Panc1 (cell line): ENCODE measurements around the gene IQSEC1. TPM values are rescaled to one million over a fixed set of nuclear protein-coding genes. Genes with fewer than 3 reads are reported as not detected.

ENCODE experiments used
- ATAC-seq: fragments of 200-7000 bp; cut with Tn5 transposase; 2 replicates; pipeline ENCODE4 v1.9.1; 2020; ENCODE audit warnings: mild to moderate bottlenecking, moderate library complexity
- BruUV-seq: library from RNA; stranded (reverse); fragments of 400-500 nt; replicated peaks from 2 replicates; lab custom pipeline; 2021; lab: Mats Ljungman, UMichigan
- CTCF ChIA-PET: fragments of 300-600 bp; sonication (Branson Sonifier 250); formaldehyde crosslinking; loops from one replicate; lab custom pipeline; 2022; ENCODE audit warnings: antibody characterized with exemption; lab: Charles Lee
- POLR2A ChIA-PET: fragments of 300-600 bp; sonication (Branson Sonifier 250); formaldehyde crosslinking; loops from one replicate; lab custom pipeline; 2022; ENCODE audit warnings: antibody characterized with exemption; lab: Charles Lee
- DNase-seq: peaks from one replicate; pipeline ENCODE4 v3.0.0-alpha.2; 2010; ENCODE audit warnings: low read depth, low spot score
- H3K27ac ChIP-seq: 2 replicates; pipeline ENCODE4 v1.5.1; 2011; ENCODE audit warnings: mild to moderate bottlenecking, low read length, inconsistent platforms
- H3K27me3 ChIP-seq: fragments of 200-500 bp; sonication (Bioruptor generic); 2 replicates; pipeline ENCODE4 v1.6.0; 2014; ENCODE audit warnings: low read length, inconsistent platforms; ENCODE audit not compliant: control insufficient read depth, insufficient read depth
- H3K36me3 ChIP-seq: fragments of 200-500 bp; sonication (Bioruptor generic); 2 replicates; pipeline ENCODE4 v1.5.1; 2014; ENCODE audit warnings: inconsistent platforms, mild to moderate bottlenecking, low read length, moderate library complexity; ENCODE audit not compliant: control insufficient read depth, insufficient read depth
- H3K4me1 ChIP-seq: 2 replicates; pipeline ENCODE4 v1.5.1; 2011; ENCODE audit warnings: inconsistent platforms, mild to moderate bottlenecking, low read length, moderate library complexity; ENCODE audit not compliant: control insufficient read depth, insufficient read depth
- H3K4me3 ChIP-seq, 2 experiments: 2 replicates each; pipeline ENCODE4 v1.5.1; 2011 to 2012; ENCODE audit warnings: low read depth in 2 of 2, low read length in 2 of 2, mild to moderate bottlenecking in 2 of 2, inconsistent platforms in 1 of 2, moderate library complexity in 1 of 2
- H3K9me3 ChIP-seq: fragments of 200-500 bp; sonication (Bioruptor generic); 2 replicates; pipeline ENCODE4 v1.5.1; 2014; ENCODE audit warnings: low read depth, mild to moderate bottlenecking, inconsistent platforms, low read length, moderate library complexity; ENCODE audit not compliant: control insufficient read depth, insufficient read depth
- POLR2AphosphoS5 ChIP-seq: IDR thresholded peaks from 2 replicates; pipeline ENCODE4 v1.6.1; 2012; ENCODE audit warnings: mild to moderate bottlenecking, low read depth, low read length, moderate library complexity
- SIN3A ChIP-seq: IDR thresholded peaks from 2 replicates; pipeline ENCODE4 v1.6.1; 2012; ENCODE audit warnings: low read depth, mild to moderate bottlenecking, low read length, moderate library complexity, borderline replicate concordance; ENCODE audit not compliant: insufficient read depth
- TCF7L2 ChIP-seq: IDR thresholded peaks from 2 replicates; pipeline ENCODE4 v1.6.1; 2011; ENCODE audit warnings: mild to moderate bottlenecking, low read depth, low read length, inconsistent platforms
- in situ Hi-C: cut with HindIII; loops from 2 replicates; pipeline ENCODE4 v1.10.0; 2016; ENCODE audit warnings: low sequenced_read_pairs, low pct_unique_long_range_greater_than_20kb
- intact Hi-C: fragments of 100-400 bp; cut with micrococcal nuclease; formaldehyde crosslinking; loops from one replicate; pipeline ENCODE4 v1.10.0; 2022; ENCODE audit not compliant: unreplicated experiment
- total RNA-seq: library from RNA; stranded (reverse); gene quantifications from one replicate; pipeline ENCODE4 v1.2.1, GENCODE V29; 2021; ENCODE audit not compliant: unreplicated experiment
- TF ChIP-seq, protein P1 (sequence below), 2 experiments: IDR thresholded peaks; 2 replicates each; pipeline ENCODE4 v1.6.1; 2011 to 2012; ENCODE audit warnings: low read depth in 2 of 2, control low read depth in 1 of 2, low read length in 1 of 2, mild to moderate bottlenecking in 1 of 2, moderate library complexity in 1 of 2; ENCODE audit not compliant: insufficient read depth in 1 of 2
- TF ChIP-seq, protein P2 (sequence below): fragments of 450-650 bp; IDR thresholded peaks from 2 replicates; pipeline ENCODE4 v1.5.1; 2017; ENCODE audit warnings: mild to moderate bottlenecking

IQSEC1 gene
- total RNA-seq, 1 experiment from 2014 or later = 28.4 TPM

DNA sequence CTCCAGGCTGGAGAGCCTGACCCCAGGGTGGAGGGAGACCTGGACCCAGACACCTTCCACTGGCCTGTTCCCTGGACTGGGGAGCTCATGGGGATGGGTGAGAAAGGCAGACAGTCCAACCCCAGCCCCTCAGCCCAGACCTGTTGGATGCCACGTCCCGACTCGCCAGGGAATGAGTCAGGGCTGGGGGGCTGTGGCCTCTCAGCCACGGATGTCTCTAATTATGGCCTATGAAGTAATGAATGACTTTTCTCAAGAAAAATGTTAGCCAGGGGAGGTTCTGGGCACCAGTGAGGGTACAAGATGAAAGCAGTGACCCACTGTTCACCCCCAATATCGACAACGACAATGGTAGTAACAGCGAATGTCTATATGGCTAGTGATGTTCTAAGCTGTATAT, 124.9 kb downstream of the IQSEC1 start:
- DNase-seq = no peak
- in situ Hi-C loops = no loop called here
- POLR2A ChIA-PET = no interaction called here

DNA sequence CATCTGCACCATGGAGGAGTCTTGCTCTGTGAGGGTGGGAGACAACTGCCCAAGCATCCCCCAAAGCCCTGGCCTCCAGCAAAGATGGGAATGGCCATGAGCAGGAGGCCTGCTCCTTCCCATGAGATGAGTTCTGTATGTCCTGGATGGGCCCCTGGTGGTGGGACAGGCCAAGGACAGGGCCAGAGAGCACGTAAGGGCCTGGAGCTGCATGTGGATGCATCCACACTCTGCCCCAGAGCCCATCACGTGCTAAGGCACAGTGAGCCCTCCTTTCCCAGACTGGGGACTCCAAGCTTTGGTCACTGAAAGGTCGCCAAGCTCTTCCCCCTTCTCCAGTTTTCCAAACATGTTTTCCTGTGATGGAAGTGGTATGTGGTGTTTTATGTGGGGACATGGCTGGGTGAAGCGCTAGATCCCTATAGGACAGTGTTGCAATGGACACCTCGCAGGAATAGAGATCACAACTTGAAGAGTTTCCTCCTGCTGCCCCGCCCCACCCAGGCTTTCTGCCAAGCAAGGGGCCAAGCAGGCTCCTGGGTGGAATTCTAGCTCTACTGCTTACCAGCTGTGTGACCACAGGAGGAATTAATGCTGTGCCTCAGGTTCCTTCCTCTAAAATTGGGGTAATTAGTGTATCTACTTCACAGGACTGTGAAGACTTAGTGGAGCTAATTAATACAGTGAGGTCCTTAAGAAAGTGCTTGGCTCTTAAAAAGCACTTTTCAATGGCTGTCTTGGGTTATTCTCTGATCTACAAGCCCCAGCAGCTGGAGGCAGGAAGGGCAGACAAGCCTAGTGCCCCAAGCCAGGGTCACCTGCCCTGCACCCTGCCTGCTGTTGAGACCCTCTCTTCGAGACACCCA, 125.5 kb downstream of the IQSEC1 start:
- Histone ChIP-seq H3K27me3 (no peaks in the 10 kb centered on the region), H3K36me3 (no peaks in the 10 kb centered on the region), H3K27ac (no peak overlapping the region), H3K4me3 (no peak overlapping the region), H3K9me3 (no peaks in the 10 kb centered on the region), H3K4me1 (no peaks in the 10 kb centered on the region)
- ChIA-PET POLR2A (interaction anchor here (0.6 kb wide), 1 partner anchor 1290 kb away, joined by 4 read pairs; no protein-coding TSS in a partner anchor), CTCF (no interaction called here)
- in situ Hi-C loops = no loop called here
- intact Hi-C loops = no loop called here
- no TSS peak for BruUV-seq
- ATAC-seq (peak; percentile 64), DNase-seq (no peak)
- TF ChIP-seq SIN3A (no peak), POLR2AphosphoS5 (no peak), TCF7L2 (no peak)
- TF ChIP-seq, protein P1, sequence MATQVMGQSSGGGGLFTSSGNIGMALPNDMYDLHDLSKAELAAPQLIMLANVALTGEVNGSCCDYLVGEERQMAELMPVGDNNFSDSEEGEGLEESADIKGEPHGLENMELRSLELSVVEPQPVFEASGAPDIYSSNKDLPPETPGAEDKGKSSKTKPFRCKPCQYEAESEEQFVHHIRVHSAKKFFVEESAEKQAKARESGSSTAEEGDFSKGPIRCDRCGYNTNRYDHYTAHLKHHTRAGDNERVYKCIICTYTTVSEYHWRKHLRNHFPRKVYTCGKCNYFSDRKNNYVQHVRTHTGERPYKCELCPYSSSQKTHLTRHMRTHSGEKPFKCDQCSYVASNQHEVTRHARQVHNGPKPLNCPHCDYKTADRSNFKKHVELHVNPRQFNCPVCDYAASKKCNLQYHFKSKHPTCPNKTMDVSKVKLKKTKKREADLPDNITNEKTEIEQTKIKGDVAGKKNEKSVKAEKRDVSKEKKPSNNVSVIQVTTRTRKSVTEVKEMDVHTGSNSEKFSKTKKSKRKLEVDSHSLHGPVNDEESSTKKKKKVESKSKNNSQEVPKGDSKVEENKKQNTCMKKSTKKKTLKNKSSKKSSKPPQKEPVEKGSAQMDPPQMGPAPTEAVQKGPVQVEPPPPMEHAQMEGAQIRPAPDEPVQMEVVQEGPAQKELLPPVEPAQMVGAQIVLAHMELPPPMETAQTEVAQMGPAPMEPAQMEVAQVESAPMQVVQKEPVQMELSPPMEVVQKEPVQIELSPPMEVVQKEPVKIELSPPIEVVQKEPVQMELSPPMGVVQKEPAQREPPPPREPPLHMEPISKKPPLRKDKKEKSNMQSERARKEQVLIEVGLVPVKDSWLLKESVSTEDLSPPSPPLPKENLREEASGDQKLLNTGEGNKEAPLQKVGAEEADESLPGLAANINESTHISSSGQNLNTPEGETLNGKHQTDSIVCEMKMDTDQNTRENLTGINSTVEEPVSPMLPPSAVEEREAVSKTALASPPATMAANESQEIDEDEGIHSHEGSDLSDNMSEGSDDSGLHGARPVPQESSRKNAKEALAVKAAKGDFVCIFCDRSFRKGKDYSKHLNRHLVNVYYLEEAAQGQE (IDR thresholded peaks at IDR 0.05; ENCODE audit: insufficient read depth in 1 of 2, low read depth in 2 of 2, low read length in 1 of 2) = no peak
- TF ChIP-seq, protein P2, sequence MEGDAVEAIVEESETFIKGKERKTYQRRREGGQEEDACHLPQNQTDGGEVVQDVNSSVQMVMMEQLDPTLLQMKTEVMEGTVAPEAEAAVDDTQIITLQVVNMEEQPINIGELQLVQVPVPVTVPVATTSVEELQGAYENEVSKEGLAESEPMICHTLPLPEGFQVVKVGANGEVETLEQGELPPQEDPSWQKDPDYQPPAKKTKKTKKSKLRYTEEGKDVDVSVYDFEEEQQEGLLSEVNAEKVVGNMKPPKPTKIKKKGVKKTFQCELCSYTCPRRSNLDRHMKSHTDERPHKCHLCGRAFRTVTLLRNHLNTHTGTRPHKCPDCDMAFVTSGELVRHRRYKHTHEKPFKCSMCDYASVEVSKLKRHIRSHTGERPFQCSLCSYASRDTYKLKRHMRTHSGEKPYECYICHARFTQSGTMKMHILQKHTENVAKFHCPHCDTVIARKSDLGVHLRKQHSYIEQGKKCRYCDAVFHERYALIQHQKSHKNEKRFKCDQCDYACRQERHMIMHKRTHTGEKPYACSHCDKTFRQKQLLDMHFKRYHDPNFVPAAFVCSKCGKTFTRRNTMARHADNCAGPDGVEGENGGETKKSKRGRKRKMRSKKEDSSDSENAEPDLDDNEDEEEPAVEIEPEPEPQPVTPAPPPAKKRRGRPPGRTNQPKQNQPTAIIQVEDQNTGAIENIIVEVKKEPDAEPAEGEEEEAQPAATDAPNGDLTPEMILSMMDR = no peak

More for the DNA sequence above, 124.9 kb downstream of the IQSEC1 start:
- CTCF ChIA-PET = no interaction called here
- Histone ChIP-seq H3K36me3 (no peaks in the 10 kb centered on the region), H3K4me3 (no peak overlapping the region), H3K4me1 (no peaks in the 10 kb centered on the region), H3K27me3 (no peaks in the 10 kb centered on the region), H3K9me3 (no peaks in the 10 kb centered on the region), H3K27ac (no peak overlapping the region)
- TF ChIP-seq TCF7L2 = no peak
- ATAC-seq = no peak
- intact Hi-C loops = no loop called here
- BruUV-seq = no TSS peak
